Natural killer cell (primary cell): ENCODE measurements around the gene IGF2R. TPM values are rescaled to one million over a fixed set of nuclear protein-coding genes. Genes with fewer than 3 reads are reported as not detected.

Experiments used
- ATAC-seq, 3 donors: fragments of 150-1000 bp in 2 of 3; fragments of 200-7000 bp in 1 of 3; cut with Tn5 transposase; 1 replicate in 1 of 3; 2 replicates in 2 of 3; pipeline ENCODE4 v1.10.0; 2021; ENCODE audit warnings: mild to moderate bottlenecking in 2 of 3, moderate library complexity in 2 of 3
- DNase-seq, 2 donors: peaks; one replicate each; pipeline versions ENCODE4 v3.0.0 to v3.0.0-alpha.2; 2013 to 2021; ENCODE audit warnings: mixed read lengths in 1 of 2
- H3K27ac ChIP-seq: one replicate; pipeline ENCODE4 v1.5.1; 2013; ENCODE audit warnings: mild to moderate bottlenecking, low read length
- H3K27me3 ChIP-seq: one replicate; pipeline ENCODE4 v1.6.1; 2013; ENCODE audit warnings: low read length; ENCODE audit not compliant: control insufficient read depth, insufficient read depth
- H3K36me3 ChIP-seq: one replicate; pipeline ENCODE4 v1.6.1; 2013; ENCODE audit warnings: low read length; ENCODE audit not compliant: control insufficient read depth, insufficient read depth
- H3K4me1 ChIP-seq: one replicate; pipeline ENCODE4 v1.6.1; 2013; ENCODE audit warnings: low read length; ENCODE audit not compliant: control insufficient read depth, insufficient read depth
- H3K4me3 ChIP-seq: one replicate; pipeline ENCODE4 v1.5.1; 2013; ENCODE audit warnings: low read length
- H3K9me3 ChIP-seq: one replicate; pipeline ENCODE4 v1.6.1; 2013; ENCODE audit warnings: low read length; ENCODE audit not compliant: control insufficient read depth, insufficient read depth
- H3K27ac Mint-ChIP-seq, 2 donors: one replicate each; pipeline ENCODE4 v1.8.0; 2022; ENCODE audit warnings: mild to moderate bottlenecking in 2 of 2, mixed read lengths in 2 of 2, moderate library complexity in 1 of 2
- H3K27me3 Mint-ChIP-seq, 2 donors: one replicate each; pipeline ENCODE4 v1.8.0; 2022; ENCODE audit warnings: low read depth in 2 of 2, mixed read lengths in 2 of 2
- H3K36me3 Mint-ChIP-seq: one replicate; pipeline ENCODE4 v1.8.0; 2022; ENCODE audit warnings: mixed read lengths
- H3K4me1 Mint-ChIP-seq, 2 donors: one replicate each; pipeline ENCODE4 v1.8.0; 2022; ENCODE audit warnings: mixed read lengths in 2 of 2
- H3K4me3 Mint-ChIP-seq: one replicate; pipeline ENCODE4 v1.8.0; 2022; ENCODE audit warnings: mild to moderate bottlenecking, moderate library complexity, mixed read lengths
- H3K9me3 Mint-ChIP-seq, 2 donors: one replicate each; pipeline ENCODE4 v1.8.0; 2022; ENCODE audit warnings: mixed read lengths in 2 of 2
- CTCF ChIP-seq: fragments of 200-600 bp; IDR thresholded peaks from one replicate; pipeline ENCODE4 v1.8.0; 2022; ENCODE audit warnings: antibody characterized with exemption
- WGBS: methylation state at CpG from one replicate; pipeline ENCODE4 v1.1.7; 2013; ENCODE audit warnings: missing lambda C conversion rate; ENCODE audit not compliant: insufficient coverage; 5-methylcytosine and 5-hydroxymethylcytosine counted together
- intact Hi-C: fragments of 100-400 bp; cut with micrococcal nuclease; formaldehyde crosslinking; loops from one replicate; pipeline ENCODE4 v1.14.2; 2022
- total RNA-seq, 4 donors: library from RNA; stranded (reverse); fragments of 120-200 nt in 1 of 4; gene quantifications; one replicate each; pipeline versions ENCODE4 v1.2.3 to v1.2.4, GENCODE V29; 2013 to 2022

The IGF2R gene
- total RNA-seq, 3 donors from 2014 or later (not counting 1 experiment from before 2014, with no cell fraction given), result 208 to 282 (median 253) TPM

- ATAC-seq (no peak), DNase-seq (no peak)
- Mint-ChIP-seq H3K27ac (no peak overlapping the region), H3K4me1 (peaks cover 7 to 9% of the 10 kb centered on the region in 2 donors), H3K9me3 (peaks cover 7% of the 10 kb centered on the region in 2 donors), H3K4me3 (no peak overlapping the region), H3K27me3 (peaks cover 17 to 25% of the 10 kb centered on the region in 2 donors), H3K36me3 (peaks cover 14% of the 10 kb centered on the region)
- Histone ChIP-seq H3K36me3 (no peaks in the 10 kb centered on the region), H3K9me3 (peaks cover 9% of the 10 kb centered on the region), H3K27ac (no peak overlapping the region), H3K4me1 (no peaks in the 10 kb centered on the region), H3K4me3 (no peak overlapping the region), H3K27me3 (peaks cover 4% of the 10 kb centered on the region)
- TF ChIP-seq CTCF, result no peak
- WGBS, result 90% methylated on average over 2 of the region's 2 CpGs
- intact Hi-C loops, result no loop called here
Measured at GRCh38 chr6:159943968-159944598, 24.8 kb upstream of the IGF2R start.

GRCh38 chr6:159945801-159946392 lies 23.0 kb upstream of the IGF2R start:
- Histone ChIP-seq H3K4me3 (no peak overlapping the region), H3K27ac (no peak overlapping the region), H3K9me3 (peaks cover 9% of the 10 kb centered on the region), H3K36me3 (no peaks in the 10 kb centered on the region), H3K27me3 (peaks cover 4% of the 10 kb centered on the region), H3K4me1 (no peaks in the 10 kb centered on the region)
- ATAC-seq (no peak), DNase-seq (no peak)
- Mint-ChIP-seq H3K36me3 (peaks cover 14% of the 10 kb centered on the region), H3K9me3 (peaks cover 7% of the 10 kb centered on the region in 2 donors), H3K27me3 (peaks cover 17 to 25% of the 10 kb centered on the region in 2 donors), H3K4me3 (no peak overlapping the region), H3K27ac (no peak overlapping the region), H3K4me1 (peaks cover 7 to 9% of the 10 kb centered on the region in 2 donors)
- WGBS, result 97% methylated on average over 6 of the region's 6 CpGs
- TF ChIP-seq CTCF, result no peak
- intact Hi-C loops, result no loop called here

- peaks cover under 1% of the 10 kb centered on the region for H3K4me1 ChIP-seq
- no peak for ATAC-seq
- H3K27me3 ChIP-seq, result no peaks in the 10 kb centered on the region
- no peak overlapping the region for H3K27ac ChIP-seq
- Mint-ChIP-seq H3K36me3 (peaks cover 14% of the 10 kb centered on the region), H3K9me3 (peaks cover 7% of the 10 kb centered on the region in 2 donors), H3K27me3 (peaks cover 15 to 19% of the 10 kb centered on the region in 2 donors), H3K27ac (no peak overlapping the region), H3K4me3 (no peak overlapping the region), H3K4me1 (peaks cover 2 to 3% of the 10 kb centered on the region in 2 donors)
- intact Hi-C loops, result no loop called here
- H3K9me3 ChIP-seq, result peaks cover 9% of the 10 kb centered on the region
- H3K4me3 ChIP-seq, result no peak overlapping the region
- no peaks in the 10 kb centered on the region for H3K36me3 ChIP-seq
- 70% methylated on average over 1 of the region's 2 CpGs for WGBS
- DNase-seq, result no peak
- no peak for TF ChIP-seq CTCF
Measured at GRCh38 chr6:159946912-159947311, 22.0 kb upstream of the IGF2R start.
